HuH-7.5 (cell line): ENCODE results near the gene APOD.

Experiments
- DNase-seq: peaks from one replicate; pipeline ENCODE4 v3.0.0; 2011; ENCODE audit warnings: low spot score

Gene APOD

DNA sequence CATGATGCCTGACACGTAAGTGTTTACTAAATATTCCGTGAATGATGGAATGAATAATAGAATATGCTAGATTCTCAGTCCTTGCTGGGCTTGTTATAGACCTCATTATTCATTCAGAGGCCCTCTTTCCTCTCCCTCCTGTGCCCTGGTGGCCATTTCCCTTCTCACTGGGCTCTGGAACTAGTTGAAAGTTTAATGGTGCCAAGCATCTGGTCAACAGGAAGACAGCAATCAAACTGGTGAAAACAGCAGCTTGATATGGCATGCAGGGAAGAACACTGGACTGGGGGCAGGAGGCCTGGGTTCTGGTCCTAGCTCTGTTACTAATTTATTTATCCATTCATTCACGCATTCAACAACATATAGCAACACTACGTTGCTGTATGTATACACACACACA lies 3.7 kb upstream of the APOD start:
- no peak for DNase-seq

DNA sequence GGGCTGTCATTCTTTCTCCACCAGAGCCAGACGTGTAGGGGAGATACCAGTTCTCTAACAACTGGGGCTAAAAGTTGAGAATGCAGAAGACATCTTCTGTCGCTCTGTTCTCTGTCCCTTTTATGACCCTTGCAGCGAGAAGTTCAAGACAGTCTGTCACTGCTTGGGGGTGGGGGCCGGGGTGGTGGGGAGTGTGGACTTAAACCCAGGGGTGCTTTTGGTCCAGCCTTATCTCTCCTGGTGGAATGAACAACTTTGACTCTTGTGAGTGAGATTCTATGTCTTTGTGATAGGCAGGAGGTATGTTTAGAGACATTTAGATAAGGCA lies 767 bp upstream of the APOD start:
- DNase-seq: no peak

DNA sequence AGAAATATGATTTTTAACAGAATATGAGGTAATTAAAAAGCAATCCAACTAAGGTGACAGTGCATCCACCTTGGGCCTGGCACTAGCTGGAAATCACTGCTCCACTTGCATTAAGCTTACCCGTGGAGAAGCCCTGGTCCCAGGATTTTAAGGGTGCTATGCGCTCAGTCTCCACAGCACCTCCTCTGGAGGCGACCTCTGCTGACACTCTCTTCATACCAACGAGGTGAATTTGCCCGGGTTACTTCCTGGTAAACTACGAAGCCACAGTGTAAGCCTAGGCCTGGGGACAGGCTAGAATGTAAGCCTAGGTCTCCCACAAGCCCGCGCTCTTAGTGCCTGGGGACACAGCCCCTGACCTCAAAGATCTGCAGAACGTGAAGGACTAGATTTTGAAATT lies 793 bp downstream of the APOD start:
- DNase-seq: peak; percentile 28

DNA sequence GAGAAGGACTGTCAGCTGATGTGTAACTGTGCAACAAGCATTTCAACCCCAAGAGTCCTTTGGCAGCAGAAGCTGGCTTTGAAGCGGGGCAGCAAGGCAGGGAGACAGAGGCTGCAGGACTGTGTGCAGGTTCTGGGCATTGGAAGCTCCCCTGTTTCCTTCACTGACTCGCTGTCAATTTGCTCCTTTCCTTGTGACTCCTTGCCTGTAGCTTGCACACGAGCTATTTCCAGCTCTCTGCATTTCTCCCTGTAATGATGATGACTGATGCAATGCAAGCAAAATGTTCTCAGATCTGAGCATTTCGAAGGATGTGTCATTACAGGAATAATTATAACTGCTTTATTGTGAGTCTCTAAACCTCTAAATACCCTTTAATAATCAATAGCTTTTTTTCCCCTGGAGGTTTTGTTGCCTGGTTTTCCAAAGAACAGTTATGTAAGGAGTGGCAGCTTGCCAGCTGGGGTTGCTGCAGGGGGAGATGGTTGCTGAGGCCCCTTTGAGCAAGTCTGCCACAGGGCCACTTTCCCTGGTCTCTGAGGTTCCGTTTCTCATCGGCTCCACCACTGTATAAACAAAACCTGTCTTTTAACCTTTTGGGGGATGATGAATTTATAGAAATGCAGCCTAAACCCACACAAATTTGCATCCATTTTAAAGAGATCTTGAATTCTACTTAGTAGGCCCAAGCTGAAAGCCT lies 2.8 kb downstream of the APOD start:
- no peak for DNase-seq

DNA sequence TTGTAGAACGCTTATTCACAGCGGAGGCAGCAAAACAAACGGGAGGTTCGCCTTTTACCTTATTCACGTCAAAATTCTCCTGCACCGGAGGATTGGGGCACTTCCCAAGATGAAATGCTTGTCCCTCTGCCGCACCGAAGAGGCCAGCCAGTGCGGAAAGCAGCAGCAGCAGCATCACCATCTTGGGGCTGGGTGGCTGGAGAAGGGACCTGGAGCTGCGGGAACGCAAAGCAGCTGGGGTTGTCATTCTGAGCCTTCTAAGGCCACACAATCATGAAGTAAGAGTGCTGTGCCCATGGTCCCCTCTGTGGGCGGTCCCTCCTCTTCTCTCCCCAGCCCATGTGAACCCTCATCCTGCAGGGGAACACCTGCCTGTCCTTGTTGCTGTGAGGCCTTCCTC lies 4.5 kb downstream of the APOD start:
- no peak for DNase-seq

DNA sequence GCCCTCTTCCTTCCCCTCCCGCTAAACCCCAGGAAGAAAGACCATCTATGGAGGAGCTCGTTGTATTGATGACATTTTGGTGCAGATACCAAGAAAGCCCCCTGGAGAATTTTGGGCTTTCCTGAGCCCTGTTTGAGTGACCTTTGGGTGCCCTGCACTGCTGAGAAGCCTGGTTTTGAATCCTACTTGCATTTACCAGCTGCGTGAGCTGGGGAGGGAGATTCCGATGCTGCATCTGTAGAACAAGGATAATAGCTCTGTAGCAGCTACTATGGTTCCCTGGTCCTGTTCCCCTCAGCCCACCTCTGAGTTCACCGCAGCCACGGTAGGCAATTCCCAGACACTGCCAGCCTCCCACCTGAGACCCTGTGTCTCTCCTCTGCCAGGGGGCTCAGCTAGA lies 5.2 kb downstream of the APOD start:
- DNase-seq: no peak

DNA sequence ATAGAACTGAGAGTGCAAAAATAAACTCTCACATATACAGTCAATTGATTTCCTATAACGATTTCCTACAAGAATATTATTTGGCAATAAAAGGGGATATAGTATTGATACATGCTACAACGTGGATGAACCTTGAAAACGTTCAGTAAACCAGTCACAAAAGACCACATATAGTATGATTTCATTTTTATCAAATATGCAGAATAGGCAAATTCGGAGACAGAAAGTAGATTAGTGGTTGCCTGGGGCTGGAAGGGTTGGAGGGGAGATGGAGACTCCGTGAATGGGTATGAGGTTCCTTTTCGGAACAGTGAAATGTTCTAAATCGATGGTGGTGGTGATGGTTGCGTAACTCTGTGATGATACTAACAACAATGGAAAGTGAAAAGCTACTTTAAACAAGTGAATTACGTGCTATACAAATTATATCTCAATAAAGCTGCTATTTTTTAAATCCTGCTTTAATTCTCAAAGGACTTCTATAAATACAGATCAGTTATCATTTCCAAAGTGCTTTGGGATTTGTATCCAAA lies 6.0 kb downstream of the APOD start:
- DNase-seq: no peak

DNA sequence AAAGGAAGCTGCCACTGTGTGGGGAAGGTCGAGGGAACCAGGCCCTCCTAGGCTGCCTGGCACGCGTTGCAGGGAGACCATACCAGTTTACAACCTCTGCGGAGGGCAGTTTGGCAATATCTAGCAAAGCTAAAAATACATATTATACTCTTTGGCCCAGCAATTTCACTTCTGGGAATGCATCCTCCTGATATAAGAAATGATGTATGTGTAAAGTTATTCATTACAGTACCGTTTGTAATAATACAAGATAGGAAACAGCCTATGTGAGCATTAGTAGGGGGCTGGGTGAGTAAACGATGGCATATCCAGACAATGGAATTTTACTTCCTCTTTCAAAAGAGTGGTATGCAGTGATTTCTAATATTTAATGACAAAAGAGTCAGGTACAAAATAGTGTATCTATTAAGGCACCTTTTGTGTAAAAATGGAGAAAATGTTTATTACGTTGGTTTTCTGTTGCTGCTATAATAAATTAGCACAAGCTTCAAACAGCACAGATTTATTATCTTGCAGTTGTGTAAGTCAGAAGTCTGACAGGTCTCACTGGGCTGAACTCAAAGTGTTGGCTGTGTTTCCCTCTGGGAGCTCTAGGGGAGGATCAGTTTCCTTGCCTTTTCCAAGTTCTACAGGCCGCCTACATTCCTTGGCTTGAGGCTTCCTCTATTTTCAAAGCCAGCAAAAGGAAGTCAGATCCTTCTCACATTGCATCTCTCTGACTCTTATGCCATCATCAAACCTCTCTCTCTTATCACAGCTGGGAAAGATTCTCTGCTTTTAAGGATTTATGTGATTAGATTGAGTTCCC lies 9.0 kb downstream of the APOD start:
- DNase-seq: no peak

DNA sequence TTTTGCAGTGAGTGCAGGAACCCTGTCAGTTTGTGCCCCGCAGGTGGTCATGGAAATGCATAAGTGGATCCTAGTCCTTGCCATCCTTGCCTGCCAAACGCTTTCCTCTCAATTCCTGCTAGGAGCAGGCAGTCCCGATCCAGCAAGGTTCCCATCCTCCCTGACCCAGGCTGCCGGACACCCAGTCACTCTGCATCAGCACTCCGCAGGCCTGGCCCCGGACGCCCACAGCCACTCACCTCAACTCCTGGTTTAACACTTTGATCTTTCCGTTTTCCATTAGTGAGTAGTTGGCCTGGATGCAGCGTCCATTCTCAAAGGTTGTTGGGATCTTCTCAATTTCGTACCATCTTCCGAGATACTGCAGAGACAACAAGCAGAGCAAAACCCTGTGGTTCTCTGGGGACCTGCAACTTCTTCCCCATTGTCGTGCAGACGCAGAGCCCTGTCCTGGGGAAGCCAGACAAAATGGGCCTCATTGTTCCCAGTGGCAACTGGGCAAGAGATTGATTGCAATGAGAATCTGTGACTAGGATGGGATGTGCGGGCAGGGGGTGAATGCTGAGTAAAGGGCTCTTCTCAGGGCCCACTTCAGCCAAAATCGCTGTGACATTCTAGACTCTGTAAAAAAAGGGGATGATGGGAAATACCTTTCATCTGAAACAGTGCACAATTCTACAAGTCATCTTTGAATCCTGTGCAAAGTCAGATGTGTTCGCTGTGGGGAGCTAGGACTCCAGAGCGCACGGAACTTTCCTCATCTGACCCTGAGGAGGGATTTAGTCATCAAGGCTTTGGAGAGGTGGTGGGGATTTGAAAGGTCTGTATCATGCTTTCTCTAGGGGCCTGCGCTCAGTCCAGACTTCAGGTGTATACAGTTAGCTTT lies 9.9 kb downstream of the APOD start:
- no peak for DNase-seq

DNA sequence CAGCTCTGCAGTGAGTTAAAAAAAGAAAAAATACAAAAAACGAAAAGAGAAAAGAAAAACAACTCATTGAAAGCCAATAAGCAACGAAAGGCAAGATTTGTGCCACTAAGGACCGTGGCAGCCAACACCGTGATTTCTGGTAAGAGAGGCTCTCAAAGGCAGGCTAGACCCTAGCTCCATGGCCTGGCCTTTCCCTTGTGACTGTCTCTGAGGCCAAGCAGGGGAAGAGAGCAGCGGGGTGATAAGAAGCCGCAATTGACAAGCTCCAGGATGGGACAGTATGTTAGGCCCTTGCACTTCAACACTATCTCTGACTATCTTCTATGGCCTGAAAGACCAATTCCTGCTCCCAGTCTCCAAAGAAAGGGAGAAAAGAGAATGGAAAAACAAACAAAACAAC lies 12.4 kb downstream of the APOD start:
- no peak for DNase-seq

DNA sequence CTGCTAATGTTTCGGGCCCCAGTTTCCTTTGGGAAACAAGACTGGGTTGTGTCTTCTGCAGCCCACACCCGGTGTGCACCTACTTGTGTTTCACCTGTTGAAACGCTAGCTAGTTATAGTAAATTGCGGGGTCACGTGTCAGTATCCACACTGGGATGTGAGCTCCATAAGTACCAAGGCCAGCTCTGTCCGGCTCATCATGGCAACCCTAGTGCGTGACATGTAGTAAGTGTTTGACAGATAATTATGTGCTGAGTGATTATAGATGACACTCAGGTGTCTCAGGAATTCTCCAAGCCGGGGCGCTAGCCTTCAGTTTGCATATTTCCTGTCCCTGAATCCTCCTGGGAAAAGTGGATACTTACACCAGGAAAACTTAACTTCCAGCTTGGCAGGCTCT lies 12.8 kb downstream of the APOD start:
- DNase-seq: no peak

DNA sequence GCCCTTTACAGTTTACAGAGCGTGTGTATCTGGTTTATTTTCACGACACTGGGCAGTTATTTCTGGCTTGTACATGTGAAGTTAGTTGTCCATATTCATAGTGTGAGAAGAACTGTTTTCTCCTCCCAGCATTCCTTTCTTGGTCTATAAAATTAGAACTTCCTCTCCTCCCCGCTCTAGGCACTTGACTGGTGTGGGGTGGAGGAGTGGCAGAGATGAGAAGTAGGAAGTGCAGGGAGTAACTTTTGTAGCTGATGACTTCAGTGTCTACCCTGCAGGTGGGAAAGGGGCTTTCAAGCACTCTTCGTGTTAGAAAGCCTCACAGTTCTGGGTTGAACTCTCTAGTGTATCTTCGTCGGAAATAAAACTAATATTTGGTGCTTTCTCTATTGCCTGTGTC lies 13.4 kb downstream of the APOD start:
- no peak for DNase-seq

DNA sequence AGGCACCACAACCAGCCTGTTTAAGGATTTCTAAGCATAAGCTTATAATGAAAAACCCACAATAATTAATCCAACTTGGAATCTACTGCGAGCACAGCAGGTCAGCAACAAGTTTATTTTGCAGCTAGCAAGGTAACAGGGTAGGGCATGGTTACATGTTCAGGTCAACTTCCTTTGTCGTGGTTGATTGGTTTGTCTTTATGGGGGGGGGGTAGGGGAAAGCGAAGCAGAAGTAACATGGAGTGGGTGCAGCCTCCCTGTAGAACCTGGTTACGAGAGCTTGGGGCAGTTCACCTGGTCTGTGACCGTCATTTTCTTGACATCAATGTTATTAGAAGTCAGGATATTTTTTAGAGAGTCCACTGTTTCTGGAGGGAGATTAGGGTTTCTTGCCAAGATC lies 15.1 kb downstream of the APOD start:
- no peak for DNase-seq

DNA sequence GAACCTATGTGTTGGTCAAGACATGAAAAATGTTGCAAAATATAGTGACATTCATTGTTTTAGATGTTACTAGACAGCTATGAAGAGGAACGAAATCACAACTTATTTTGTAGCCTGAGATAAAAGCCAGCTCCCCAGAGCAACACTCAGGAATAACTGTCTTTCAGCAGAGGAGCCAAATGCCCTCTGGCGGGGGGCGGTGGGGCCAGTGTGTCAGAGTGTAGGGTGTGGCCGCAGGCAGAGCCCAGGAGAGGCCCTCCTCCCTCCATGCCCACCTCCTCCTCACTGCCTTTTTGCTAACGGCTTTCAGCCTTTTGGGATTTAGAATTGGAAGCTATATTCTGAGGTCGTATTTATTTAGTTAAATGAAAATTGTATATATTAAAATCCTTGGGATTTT lies 16.9 kb downstream of the APOD start:
- no peak for DNase-seq

DNA sequence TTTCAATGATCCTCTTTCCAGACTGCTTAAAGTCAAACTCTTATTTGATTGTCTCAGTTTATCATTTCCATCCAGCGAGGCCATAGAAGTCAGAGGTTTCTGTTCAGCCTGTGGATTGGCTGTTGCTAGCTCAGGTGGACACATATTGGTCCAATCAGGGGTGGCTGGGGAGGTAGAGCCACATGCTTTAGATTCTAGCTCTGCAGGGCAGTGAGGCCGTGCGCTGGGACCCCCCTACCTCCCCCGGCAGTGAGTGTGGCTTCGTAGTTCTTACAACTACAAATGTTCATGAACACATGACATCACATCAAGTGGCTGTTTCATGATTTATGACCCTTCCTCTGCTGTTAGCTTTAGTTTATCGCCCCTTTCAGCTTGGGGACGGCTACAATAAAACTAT lies 18.0 kb downstream of the APOD start:
- no peak for DNase-seq

DNA sequence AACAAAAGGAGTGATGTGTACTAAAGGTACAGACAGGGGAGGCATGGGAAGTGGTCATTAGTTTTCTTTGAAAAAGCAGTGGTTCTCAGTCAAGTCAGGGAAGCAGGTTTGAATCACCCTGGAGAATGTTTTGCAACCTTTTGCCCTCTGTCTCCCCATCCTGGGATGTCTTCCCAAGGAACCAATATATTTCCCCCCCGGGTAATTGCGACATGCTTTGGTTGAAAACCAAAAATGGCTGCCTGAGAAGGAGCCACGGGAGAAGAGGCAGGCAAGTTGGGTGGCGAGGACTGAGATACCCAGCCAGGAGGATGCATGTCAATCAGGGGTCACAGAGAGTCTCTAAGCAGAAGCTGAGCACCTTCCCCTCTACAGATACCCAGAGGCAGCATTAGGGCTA lies 20.4 kb downstream of the APOD start:
- DNase-seq: no peak

DNA sequence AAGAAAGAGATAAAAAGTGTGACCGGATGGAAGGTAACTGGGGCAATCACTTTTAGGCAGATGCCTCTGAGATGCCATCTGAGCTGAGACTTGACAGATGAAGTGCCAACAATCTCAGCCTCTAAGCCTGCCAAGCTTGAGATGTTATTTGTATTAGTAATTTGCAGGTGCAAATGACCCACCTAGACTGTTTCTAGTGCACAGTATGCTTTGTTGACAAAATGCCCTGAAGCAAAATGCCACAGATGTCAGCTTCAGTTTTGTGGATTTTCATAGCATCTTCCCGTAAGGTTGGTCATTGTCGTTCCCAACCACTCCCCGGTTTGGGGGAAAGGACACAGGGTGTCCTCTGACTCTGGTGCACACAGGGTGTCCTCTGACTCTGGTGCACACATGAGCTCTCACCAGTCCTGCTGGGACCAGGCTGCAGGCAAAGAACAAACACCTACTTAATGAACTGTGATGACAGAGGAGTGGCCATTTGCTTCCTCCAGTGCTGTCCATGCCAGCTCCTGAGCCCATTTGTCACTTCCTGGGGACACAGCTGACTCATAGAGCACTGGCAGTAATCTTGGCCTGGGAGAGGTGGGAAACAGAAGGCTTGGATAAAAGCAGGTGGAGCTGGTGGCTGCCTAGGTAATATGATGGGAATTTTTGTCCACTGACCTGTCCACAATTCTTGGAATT lies 23.9 kb downstream of the APOD start:
- no peak for DNase-seq

DNA sequence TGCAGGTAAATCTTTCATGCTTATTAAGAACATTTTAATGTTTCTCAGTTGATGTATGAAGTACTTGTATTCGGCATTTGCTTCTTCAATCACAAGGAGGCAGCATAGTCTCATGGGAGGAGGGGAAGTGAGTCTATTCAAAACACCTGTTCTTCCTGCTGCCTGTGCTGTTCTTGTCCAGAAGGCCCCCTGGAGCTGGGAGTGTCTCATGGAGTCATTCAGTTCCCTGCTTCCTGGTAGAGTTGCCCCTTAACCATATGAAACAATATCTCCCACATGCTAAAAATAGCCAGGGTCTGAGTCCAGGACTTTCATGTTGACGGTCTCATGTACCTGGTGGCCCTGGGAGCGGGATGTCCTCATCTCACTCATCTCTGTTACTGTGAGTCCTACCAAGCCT lies 25.1 kb downstream of the APOD start:
- no peak for DNase-seq

DNA sequence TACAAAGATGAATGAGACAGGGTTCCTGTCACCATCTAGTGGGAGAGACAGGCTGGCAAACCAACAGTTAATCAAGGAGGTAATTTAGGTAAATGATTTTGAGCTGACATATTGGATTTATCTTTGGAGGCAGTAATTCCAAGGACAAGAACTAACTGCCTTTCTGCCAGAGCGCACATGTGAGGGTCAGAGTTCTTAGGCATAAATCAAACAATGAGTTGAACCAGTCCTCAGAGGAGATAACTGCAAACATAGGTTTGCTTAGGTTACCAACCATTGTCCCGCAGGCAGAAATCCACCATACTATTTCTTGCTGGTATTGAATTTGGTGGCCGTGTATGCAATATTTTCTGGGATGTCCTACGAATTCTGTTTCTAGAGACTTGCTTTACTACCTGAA lies 26.4 kb downstream of the APOD start:
- no peak for DNase-seq

DNA sequence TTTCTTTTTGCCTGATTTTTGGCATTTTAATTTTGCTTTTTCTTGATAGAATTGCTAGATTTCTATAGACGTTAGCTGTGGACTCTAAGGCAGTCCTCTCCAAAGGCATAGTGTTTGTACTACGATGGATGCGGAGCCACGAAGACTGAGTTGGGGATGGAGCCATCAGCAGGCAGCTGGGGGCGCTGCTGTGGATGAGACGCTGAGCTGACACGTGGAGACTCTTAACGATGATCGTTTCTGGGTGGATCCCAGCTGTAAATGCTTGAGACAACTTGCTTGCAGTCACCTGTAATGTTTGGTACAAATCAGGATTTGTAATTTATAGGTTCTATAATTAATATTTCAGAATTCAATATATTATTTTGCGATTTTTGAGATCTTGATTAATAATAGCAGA lies 27.4 kb downstream of the APOD start:
- DNase-seq: no peak

DNA sequence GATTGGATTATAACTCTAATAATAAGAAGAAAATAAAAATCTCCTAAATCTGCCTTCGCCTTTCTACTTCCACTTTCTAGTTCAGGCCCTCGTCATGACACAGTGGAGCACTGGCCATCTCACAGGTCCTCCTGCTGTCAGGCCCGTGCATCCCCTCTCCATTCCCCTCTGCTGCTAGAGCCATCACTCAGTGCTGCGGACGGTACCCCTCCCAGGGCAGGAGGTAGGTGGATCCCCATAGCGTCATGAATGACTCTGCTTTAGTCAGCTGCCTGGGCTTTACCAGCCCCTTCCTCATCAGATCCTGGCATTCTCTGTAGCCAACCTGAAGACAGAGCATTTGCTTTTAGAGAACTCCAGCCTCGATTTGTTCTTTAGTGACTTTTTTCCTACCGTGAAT lies 28.6 kb downstream of the APOD start:
- no peak for DNase-seq

DNA sequence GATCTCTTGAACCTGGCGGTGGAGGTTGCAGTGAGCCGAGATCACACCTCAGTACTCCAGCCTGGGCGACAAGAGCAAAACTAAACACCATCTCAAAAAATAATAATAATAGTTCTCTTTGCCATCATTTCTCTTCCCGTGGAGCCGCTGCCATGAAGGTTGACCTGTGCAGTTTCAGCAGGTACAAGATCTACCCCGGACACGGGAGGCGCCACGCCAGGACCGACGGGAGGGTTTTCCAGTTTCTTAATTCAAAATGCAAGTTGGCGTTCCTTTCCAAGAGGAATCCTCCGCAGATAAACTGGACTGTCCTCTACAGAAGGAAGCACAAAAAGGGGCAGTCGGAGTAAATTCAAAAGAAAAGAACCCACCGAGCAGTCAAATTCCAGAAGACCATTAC lies 29.3 kb downstream of the APOD start:
- no peak for DNase-seq
